MV-4-11 (cell line): Measurements from ENCODE around the gene CHADL.
"Not testable (repeated sequence)": the region's sequence is repeated elsewhere in the genome, so short reads cannot be mapped to it uniquely, and the experiment has no call there.

ENCODE experiments used
- DNase-seq: peaks from one replicate; lab custom pipeline; 2025; lab: John Stamatoyannopoulos, UW

Gene CHADL, protein sequence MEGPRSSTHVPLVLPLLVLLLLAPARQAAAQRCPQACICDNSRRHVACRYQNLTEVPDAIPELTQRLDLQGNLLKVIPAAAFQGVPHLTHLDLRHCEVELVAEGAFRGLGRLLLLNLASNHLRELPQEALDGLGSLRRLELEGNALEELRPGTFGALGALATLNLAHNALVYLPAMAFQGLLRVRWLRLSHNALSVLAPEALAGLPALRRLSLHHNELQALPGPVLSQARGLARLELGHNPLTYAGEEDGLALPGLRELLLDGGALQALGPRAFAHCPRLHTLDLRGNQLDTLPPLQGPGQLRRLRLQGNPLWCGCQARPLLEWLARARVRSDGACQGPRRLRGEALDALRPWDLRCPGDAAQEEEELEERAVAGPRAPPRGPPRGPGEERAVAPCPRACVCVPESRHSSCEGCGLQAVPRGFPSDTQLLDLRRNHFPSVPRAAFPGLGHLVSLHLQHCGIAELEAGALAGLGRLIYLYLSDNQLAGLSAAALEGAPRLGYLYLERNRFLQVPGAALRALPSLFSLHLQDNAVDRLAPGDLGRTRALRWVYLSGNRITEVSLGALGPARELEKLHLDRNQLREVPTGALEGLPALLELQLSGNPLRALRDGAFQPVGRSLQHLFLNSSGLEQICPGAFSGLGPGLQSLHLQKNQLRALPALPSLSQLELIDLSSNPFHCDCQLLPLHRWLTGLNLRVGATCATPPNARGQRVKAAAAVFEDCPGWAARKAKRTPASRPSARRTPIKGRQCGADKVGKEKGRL

DNA sequence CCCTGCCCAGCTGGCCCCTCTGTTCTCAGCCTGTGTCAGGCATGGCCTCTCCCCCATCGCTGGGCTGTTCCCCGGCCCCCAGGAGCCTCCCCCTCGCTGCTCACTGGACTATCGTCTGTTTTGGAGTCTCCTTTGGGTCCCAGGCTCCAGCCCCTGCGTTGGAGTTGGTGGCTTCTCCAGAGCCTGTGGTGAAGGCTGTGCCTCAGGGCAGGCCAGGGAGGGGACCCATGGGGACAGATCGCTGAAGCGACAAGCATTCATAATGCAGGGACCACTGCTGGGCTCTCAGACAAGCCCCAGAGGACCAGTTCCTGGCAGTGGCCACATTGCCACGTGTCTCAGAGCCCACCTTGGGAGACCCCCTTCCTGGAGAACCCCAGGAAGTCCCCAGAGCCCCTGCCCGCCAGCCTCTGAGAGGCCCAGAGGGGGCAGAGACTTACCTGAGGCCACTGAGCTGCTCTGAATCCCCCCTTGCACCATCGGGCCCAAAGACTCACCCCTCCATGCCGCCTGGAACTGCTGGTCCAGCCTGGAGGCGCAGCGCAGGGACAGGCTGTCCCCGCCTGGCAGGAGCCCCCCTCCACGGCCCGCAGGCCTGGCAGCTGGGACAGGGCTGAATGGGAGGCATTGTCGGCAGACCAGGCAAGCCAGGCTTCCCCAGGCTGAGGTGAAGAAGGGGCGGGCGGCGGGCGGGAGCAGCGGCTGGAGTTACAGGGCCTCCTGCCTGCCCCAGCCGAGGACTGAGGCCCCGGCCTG is at the start of gene CHADL:
Gene CHADL (minus strand): TSS at position 555 of the 756 bp plus-strand sequence. CDS start 50 bp downstream, at position 505.
- DNase-seq = no peak

DNA sequence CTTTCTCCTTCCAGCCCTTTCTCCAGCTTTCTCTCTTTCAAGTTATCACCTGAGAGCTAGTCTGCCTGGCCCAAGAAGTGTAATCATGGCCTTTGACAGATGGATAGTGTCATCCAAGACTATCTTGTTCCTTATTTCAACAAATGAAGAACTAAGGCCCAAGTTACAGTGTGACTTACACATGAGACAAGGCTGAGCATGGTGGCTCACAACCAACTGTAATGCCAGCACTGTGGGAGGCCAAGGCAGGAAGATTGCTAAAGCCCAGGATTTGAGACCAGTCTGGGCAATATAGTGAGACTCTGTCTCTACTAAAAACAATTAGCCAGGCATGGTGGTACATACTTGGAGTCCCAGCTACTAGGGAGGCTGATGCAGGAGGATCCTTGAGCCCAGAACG is 48.9 kb upstream of the CHADL start:
- peak; percentile 71 for DNase-seq

DNA sequence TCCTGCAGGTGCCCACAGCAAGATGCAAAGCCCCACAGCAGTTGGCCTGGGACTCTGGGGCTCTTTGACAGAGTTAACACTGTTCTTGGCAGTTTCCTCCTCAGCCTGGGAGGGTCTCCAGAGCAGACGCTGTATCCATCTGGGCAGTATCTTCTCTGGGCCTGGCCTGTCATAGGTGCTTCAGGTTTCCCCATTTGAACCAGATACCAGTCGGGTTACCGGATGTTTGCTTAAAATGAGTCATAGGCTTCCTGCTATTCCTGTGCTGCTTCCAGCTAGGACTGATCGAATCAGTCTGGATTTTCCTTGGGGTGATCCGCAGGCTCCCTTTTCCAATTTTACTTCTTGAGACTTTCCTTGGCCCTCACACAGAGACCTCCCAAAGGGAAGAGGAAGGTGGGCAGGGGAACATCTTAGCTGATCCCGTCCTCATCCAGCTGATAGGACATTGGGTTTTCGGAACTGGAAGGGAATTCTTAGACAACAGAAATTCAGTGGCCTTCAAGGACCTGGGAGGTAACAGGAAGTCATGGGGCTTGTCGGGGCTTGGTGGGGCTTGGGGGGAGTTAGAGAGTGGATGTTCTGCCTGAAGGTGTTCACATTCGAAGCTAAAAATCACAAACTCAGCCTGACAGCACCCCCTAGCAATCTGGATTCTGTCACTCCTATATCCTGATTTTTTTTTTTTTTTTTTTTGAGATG is 47.7 kb upstream of the CHADL start:
- no peak for DNase-seq

DNA sequence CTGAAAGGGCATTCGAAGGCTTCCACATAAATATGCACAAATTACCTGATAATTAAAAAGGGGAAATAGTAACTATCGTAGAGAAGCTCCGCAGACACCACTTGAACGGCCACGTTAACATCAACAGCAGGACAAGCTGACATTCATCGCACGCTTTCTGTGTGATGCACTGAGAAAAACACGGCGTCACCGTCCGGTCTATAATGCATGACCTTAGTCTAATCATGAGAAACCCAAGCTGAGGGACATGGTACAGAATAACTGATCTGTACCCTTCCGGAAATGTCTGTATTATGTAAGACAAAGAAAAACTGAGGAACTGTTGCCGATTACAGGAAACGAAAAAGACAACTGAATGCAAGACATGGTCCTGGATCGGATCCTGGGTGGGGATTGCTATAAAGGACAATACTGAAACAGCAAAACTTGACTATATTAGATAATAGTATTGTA is 45.9 kb upstream of the CHADL start:
- DNase-seq = peak; percentile 90

DNA sequence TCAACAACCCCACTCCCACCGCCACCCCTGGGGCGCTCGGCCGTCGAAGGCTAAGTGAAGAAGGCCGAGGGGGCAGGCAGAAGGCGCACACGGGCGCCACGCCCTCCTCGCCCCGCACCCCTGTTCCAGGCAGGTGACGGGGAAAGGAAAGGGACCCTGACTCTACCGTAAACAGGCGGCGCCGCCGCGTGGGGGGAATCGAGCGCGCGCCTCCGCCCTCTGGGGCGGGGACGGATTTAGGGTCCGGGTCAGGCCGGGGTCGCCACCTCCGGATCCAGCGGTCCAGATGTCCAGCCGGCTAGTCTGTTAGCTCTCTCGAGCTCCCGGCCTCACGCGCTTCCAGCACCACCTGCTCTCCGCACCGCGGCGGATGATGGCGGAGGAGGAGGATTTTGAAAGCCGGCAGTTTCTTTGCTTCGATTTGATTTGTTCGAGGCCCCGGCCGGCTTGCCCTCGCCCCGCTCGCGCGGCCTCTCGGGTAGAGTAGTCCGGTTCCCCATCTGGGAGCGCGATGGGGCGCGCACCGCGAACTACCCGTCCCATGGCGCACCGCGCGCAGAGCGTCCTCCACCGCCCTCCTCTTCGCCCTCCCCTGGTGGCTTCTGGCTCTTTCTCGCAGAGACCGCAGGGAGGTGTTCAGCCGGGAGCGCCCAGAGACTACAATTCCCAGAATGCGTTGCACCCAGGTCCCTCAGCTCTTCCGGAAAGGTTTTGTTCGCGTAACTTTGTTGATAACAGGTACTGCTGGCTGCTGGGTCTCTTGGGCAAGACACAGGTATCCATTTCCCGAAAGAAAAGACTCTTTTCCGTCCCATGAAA is 45.3 kb upstream of the CHADL start, which contains the start of gene RANGAP1:
Gene RANGAP1 (minus strand): TSS at position 368 of the 819 bp plus-strand sequence. CDS start 5,143 bp downstream, outside the sequence.
- DNase-seq = peak; percentile 98

DNA sequence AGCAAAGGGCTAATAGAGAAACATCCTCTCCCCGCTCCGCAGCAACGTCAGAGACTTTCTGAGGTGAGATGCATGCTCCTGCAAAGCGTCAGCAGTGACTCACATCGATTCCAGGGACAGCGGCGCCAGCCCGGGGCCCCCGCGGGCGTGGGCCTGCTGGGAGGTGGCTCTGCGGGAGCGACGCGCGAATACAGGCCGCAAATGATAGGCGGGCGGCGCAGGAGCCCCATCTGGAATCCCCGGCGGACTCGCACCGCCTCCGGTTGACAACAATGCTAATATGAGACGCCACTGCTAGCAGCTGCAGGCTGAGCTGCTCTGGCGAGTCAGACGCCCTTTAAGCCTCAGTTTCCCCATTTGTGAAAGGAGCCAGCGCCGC is 44.7 kb upstream of the CHADL start:
- DNase-seq = peak; percentile 75

DNA sequence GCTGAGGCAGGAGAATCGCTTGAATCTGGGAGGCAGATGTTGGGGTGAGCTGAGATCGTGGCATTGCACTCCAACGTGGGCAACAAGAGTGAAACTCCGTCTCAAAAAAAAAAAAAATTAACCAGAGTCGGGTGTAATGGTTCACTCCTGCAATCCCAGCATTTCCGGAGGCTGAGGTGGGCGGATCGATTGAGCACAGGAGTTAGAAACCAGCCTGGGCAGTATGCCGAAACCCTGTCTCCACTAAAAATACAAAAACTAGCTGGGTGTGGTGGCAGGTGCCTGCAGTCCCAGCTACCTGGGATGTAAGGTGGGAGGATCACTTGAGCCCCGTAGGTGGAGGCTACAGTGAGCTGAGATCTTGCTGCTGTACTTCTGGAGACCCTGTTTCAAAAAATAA is 43.7 kb upstream of the CHADL start:
- no peak for DNase-seq

DNA sequence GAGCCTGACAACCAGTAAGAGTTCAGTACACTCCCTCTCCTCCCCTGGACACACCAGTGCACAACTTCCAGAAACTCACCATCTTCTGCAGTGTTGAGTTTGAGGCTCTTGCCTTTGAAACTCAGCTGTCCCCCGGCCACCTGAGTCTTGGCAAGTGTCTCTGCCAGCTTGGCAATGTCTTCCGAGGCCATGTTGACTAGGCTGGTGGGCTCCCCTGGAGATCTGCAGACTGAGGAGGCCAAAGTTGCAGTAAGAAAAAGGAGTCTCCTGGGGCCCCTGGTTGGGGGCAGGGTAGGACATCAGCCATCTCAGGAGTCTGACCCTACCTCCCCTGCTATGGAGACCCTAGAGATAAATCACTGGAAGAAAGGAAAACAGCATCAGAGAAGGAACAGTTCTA is 40.1 kb upstream of the CHADL start:
- DNase-seq = no peak

DNA sequence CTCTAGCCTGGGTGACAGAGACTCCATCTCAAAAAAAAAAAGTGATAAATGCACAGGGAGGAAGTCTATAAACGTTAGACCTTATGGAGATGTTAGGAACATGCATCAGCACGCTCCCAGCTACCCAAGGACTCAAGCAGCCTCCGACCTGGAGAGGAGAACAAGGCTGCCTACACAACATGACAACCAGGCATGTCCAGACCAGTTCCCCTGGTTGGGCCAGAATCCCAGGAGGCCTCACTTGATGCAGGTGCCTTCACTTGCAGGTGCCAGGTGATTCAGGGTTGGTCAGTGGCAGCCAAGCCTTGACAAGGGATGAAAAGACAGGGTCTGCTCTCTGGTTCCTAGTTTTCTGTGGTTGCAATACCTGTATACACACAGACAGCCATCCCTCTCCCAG is 39.3 kb upstream of the CHADL start:
- no peak for DNase-seq

DNA sequence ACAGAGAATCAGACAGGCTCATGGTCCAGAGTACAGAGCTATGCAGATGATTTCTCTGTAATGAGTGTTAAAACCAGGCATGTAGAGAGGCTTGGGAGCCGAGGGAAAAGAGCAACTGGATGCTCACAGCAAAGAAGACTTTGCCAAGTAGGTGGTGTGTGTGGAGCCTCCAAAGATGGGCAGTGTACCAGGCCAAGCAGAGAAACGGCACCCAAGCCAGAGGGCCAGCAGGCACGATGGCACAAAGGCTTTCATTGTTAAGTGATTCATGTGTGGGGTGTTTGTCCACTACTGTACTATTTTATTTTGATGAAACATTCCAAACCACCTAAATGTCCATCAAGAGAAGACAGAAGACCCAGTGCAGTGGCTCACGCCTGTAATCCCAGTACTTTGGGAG is 34.1 kb upstream of the CHADL start:
- DNase-seq = no peak

DNA sequence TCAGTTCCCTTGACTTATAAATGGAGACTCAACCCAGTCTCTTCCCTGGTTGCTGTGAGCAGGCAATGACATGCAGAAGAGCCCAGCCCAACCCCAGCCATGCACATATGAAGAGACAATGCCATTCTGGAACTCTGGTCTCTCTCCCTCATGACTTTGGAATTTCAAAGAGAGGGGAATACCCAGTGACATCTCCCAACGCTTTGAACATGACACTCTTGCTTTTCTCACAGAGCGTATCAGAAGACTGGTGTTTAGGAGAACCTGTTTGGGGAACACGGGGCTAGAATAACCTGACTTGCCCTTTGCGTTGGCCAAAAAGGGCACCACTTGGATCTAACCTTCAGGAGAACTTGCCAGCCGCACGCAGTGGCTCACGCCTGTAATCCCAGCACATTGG is 32.4 kb upstream of the CHADL start:
- DNase-seq = no peak

DNA sequence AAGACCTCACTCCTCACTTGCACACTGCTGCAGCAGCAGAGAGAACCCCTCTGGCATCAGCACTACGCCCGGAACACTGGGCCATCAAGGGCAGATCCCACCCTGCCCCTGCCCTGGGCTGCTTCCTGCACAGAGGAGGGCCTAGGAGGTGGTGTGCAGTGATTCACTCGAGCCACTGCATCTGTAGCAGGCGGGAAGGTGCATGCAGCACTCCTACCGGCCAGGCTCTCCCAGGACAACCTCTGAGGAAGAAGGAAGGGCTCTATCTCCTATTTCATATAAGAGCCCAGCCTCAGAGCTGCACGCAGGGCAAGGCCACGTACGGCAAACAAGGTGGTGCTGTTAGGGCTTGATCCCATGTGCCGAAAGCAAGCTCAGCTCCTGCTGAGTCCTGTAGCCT is 31.1 kb upstream of the CHADL start:
- DNase-seq = no peak

DNA sequence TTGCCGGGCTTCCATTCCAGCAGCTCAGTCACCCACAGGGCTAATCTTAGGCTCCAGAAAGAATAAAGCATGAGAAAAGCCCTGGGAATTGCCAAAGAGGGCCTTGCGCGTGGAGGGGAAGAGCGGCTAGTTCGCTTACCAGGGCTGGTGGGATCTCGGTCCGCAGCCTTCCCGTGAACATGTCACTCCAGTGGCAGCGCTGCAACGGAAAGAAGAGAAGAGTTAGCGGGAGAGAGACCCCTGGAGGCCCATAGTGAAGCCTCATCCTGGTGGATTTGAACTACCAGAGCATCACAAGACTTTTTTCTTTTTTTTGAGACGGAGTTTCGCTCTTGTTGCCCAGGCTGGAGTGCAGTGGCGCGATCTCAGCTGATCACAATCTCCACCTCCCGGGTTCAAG is 27.2 kb upstream of the CHADL start:
- DNase-seq = no peak

DNA sequence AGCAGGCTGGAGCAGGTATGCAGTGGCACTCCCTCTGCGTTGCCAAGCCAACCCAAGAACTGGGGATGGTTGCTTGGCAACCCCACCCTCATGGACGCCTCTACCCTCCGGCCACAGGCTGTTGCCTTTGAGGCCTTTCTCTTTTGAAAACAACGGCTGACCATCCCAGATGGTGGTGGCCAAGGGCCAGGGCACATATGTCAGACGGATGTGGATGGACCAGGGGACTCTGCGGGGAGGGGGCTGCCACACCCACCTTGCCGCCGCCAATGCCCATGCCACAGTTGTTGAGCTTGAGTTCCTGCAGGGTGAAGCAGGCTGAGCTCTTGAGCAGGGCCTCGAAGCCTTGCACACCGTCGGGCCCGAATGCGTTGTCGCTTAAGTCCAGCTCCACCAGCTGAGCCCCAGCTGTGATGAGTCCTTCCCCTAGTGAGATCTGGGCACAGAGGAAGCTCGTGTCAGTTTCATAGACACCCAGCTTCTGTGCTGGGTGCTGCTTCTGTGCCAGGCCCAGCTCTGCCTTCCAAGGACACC is 23.7 kb upstream of the CHADL start:
- DNase-seq = no peak

DNA sequence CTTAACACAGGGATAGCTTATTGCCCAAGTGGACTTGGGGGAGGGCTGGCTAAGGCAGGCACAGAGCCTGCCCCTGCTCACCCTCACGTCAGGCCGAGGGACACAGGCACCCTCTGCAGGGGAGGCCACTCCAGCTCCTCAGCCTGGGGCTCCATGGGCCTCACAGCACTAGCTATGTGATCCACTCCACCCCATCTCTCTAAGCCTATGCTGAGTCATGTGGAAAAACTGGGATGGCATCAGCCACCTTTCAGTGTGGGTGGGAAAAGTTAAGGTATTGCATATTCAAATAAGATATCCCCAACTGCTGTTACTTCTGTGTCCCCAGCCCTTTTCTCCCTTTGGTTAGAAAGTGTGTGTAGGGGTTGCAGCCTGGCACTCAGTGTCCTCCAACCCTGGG is 23.0 kb upstream of the CHADL start:
- no peak for DNase-seq

DNA sequence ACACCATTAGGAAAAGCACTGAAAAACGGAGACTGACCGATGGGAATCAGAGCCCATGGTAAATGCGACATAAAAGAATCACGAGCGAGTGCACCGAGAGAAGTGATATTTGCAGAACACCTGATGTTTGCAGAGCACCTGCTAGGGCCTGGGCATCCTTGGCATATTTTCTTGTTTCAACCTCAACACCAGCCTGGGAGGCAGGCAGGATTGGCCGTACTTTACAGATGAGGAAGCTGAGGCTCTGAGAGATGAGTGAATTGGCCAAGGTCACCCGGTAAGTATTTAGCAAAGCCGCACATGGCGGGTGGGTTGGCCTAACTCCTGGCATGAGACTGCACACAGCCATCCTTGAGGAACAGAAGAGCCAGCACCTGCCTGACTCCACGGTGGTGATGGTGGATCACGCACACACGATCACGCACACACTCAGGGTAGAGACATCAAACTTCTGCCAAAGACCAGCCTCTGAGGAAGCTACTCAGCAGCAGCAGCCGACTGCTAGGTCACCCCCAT is 21.6 kb upstream of the CHADL start:
- no peak for DNase-seq

DNA sequence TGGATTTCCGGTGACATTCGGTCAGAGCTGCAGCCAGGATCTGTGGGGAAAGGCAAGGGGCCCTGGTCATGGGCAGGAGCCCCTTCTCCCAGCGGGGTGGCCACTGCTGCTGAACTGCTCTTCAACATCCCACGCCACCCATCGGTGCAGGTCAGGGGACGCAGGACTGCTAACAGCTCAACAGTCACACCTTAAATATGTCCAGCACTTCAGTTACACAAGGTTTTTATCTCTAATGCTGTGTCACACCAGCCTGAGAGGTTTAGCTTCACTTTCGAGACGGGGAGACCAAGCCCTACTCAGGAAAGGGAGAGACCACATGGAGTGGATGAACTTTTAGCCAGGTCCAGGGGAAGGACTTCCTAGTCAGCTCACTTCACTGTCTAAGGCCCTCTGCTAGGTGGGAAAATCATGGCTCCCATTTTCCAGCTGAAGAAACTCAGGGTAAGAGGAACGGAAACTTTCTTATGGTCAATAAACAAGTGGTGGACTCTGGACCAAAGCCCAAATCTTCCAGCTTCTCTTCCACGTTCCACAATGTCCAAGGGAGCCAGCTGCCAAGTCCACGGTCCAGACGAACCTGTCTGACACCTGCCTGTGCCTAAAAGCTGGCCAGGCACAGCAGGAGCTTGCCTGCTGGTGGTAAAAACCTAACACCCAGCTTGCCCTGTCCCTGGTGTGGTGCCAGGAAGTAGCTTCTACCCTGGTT is 21.0 kb upstream of the CHADL start:
- DNase-seq = no peak

DNA sequence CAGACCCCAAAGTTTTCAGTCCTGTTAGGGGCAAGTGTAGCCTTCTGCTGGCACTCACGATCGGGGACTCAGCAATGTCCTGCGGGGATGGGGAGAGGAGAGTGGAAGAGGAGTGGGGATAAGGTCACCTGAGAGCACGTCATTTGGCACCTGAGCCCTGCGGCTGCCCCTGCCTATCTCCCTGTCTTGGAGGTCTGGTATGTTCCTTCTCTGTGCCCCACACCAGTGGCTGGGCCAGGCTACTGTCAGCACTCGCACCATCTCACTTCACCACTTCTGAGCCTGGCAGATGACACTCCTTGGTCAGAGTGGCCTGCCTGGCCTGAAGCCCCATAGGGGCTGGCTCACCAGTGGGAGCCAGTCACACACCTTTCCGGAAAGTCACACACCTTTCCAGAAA is 20.1 kb upstream of the CHADL start:
- DNase-seq = no peak

DNA sequence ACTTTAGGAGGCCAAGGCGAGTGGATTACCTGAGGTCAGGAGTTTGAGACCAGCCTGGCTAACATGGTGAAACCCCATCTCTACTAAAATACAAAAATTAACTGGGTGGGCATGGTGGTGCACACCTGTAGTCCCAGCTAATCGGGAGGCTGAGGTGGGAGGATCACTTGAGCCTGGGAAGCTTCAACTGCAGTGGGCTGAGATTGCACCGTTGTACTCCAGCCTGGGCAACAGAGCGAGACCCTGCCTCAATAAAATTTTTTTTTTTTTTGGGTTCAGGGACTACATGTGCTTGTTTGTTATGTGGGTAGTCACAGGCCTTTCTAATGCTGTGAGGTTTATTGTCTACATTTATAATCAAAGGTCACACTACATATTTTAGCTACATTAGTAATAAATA is 19.0 kb upstream of the CHADL start:
- not testable (repeated sequence) for DNase-seq

DNA sequence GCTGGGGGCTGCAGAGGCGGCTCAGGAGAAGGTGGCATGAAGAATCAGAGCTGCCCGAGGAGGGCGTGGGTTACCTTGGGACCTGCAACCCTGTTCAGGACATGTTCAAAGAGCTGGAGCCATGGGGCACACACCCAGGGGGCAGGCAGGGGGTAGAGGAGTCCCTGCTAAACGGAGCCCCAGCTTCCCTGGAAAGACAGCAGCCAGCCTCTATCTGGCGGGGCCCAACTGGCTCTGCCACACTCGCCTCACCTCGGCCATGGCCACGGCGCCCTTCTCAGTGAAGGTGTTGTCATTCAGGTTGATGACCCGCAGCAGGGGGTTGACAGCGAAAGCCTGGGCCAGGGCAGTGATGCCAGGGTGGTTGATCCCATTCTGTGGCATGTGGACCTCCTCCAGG is 17.0 kb upstream of the CHADL start:
- DNase-seq = no peak
